RPMI7951 (cell line): ENCODE measurements around the gene BCAS2. TPM values are rescaled to one million over a fixed set of nuclear protein-coding genes. Genes with fewer than 3 reads are reported as not detected.

Experiments
- DNase-seq: peaks from one replicate; pipeline ENCODE4 v3.0.0-alpha.2; 2012; ENCODE audit warnings: low read depth
- total RNA-seq: library from RNA; depleted of rRNA; stranded (reverse); fragments of >200 nt; shearing (Covaris generic); gene quantifications from 2 replicates; pipeline ENCODE4 v1.2.3, GENCODE V29; 2014; rRNA removed

Gene BCAS2
- total RNA-seq, 1 experiment from 2014 or later, result 81.0 TPM

GRCh38 chr1:114559356-114559755, 22.1 kb downstream of the BCAS2 start:
- DNase-seq, result no peak

DNA sequence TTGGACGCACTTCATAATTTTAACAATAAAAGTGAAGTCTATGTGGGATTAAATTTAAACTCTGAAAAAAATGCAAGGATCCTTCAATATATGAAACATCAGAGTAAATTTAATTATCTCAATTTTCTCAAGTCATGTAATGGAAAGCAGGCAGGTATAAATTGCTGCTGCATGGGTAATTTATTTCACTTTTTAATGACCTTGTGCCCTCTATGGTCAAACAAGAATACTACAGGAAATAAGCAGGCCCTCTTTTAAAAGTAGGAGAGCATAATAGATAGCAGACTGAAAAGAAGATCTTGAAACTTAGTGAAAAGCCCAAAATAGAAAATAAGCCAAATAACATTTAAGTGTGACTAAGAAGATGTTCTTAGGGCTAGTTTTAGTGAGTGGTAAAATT, 22.9 kb downstream of the BCAS2 start:
- peak; percentile 18 for DNase-seq

DNA sequence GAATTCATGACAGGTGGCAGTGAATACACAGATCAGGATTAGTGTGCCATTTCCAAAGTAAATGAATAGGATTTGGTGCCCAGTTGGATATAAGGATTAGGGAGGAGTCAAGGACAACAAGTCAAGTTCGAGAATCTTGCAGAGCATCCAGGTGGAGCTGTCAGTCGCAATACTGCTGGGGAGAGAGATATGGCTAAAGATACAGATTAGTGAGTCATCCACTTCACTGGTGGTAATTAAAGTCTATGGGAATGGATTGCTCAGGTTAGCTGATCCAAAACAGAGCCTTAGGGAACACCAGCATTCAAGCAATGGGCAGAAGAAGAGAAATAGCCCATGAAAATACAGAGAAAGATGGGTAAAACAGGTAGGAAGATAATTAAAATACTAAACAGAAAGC, 26.8 kb downstream of the BCAS2 start:
- DNase-seq, result no peak

DNA sequence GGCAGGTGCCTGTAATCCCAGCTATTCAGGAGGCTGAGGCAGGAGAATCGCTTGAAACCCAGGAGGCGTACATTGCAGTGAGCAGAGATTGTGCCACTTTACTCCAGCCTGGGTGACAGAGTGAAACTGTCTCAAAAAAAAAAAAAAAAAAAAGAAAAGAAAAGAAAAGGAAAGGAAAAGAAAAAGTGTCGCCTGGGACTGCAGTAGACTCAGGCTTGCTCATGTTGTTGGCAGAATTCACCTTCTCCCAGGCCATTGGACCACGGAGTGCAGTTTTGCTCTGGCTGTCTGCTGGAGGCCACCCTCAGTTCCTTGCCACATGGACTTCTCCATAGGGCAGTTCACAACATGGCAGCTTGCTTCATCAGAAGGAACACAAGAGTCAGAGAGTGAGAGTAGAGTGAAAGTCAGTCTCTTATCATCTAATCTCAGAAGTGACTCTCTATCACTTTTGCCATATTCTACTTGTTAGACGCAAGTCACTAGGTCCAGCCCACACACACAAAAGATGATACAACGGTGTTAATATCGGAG, 29.2 kb downstream of the BCAS2 start:
- DNase-seq, result no peak

DNA sequence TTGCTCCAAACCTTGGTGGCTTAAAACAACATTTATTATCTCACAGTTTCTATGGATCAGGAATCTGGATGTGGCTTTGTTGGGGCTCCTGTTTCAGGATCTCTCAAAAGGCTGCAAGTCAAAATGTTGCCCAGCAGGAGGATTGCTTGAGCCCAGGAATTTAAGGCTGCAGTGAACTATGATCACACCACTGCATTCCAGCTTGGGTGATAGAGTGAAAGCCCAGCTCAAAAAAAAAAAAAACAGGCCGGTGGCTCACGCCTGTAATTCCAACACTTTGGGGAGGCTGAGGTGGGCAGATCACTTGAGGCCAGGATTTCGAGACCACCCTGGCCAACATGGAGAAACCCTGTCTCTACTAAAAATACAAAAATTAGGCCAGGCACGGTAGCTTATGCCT, 30.0 kb downstream of the BCAS2 start:
- DNase-seq, result no peak

DNA sequence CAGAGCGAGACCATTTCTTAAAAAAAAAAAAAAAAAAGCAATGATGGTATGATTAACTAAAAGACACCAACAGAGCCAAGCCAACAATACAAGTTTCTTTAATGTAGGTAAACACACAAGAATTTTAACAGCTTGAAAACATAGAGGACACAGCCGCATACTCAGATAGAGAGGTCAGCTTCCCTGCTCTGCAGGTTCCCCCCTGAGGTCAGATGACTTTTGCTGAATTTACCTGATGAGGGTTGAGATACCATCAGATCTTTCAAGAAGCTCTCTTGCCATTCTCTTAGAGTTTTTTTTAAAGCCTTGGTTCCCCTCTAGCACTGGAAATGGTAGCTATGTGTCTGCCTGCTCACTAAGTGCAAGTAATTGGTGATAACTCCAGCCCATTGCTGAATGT, 31.1 kb downstream of the BCAS2 start:
- no peak for DNase-seq

GRCh38 chr1:114549137-114549536, 32.3 kb downstream of the BCAS2 start:
- DNase-seq, result no peak

GRCh38 chr1:114547076-114547475, 34.3 kb downstream of the BCAS2 start:
- DNase-seq, result no peak

DNA sequence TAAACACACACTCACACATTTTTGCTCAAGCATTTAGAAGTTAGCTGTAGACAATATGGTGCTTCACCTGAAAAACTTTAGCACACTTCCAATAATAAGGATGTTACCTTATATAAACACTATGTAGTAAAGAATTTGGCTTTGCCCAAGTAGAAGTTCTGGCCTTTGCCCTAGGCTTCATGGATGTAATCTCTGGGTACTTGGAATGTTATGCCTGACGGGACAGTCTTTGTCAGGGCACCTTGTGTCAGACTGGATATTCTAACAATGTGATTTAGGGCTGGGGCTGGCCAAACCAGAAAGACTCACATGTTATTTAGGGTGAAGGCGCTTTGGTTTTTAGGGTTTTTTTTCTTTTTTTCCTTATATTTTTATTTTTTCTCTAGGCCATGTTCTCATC, 35.6 kb downstream of the BCAS2 start:
- no peak for DNase-seq

GRCh38 chr1:114545315-114545714, 36.1 kb downstream of the BCAS2 start:
- no peak for DNase-seq

GRCh38 chr1:114540821-114541220, 40.6 kb downstream of the BCAS2 start:
- no peak for DNase-seq

DNA sequence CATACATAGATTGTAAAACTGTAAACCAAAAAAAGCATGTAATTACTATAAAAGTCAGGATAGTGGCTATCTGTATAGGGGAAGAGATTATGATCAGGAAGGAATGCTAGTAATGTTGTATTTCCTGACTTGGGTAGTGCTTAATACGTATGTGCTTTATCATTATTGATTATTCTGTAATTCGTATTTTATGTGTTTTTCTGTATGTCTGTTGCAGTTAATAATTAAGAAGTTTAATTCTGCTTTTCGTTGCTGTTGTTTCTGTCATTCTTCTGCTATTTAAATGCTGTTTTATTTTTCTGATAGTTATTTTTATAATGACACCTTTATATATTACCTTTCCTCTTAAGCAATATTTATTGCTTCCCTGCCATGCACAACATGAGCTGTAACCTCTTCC, 41.1 kb downstream of the BCAS2 start:
- no peak for DNase-seq

DNA sequence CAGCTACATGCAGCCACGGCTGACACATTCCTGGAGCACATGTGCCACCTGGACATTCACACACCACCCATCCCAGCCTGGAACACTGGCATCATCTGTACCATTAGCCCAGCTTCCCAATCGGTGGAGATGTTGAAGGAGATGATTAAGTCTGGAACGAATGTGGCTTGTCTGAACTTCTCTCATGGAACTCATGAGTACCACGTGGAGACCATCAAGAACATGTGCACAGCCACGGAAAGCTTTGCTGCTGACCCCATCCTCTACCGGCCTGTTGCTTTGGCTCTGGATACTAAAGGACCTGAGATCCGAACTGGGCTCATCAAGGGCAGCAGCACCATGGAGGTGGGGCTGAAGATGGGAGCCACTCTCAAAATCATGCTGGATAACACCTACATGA, 45.4 kb downstream of the BCAS2 start:
- DNase-seq, result no peak

- DNase-seq, result no peak
These were observed 46.0 kb downstream of the BCAS2 start for GRCh38 chr1:114535401-114535800.

DNA sequence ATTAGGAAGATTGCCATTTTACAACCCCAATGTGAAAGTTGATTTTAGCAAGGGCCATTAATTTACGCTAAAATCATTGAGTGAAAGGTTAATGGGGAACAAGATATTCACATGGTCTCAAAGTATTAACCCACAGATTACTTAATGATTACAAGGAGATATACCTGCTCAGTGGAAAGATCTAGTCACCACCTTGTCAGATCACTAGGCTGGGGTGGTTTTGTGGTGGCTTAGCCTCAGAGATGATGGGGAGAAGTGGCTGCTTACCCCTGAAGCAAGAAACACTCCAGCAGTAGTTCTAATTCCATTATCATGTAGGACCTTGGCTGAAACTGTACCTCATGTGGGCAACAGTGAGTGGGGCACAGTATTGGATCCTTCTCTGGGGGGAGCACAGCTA, 50.3 kb downstream of the BCAS2 start:
- DNase-seq, result no peak

GRCh38 chr1:114530224-114530623, 51.2 kb downstream of the BCAS2 start:
- DNase-seq, result no peak

DNA sequence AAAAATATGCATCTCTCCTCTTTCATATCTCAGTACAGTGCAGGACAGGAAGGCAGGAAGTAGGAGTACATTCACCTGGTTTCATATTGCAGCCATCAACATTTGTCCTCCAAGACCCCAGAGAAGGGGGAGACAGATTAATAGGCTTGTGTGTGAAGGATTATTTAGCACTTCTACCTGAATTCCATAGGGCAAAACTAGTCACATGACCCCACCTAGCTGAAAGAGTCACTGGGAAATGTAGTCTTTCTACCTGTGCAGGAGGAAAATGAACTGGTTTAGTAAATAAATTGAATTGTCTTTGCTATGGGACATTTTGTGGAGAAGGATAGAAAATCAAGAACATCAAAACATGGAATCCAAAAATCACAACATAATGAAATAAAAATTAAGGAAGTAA, 56.5 kb downstream of the BCAS2 start:
- DNase-seq, result no peak

DNA sequence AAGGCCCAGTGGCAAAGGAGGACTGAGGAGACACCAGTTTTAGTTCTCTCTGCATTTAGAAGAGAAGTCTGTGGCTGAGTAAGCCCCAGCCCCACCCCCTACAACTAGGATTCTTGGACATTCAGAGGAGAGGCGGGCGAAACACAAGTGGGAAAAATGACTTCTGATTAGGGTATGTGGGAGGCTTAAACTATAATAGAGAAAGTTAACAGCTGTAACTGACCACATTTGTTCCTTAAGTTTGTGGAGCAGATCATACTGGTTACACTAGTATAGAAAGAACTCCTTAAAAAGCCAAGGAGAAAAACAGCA, 59.2 kb downstream of the BCAS2 start:
- no peak for DNase-seq

GRCh38 chr1:114521396-114522263, 59.8 kb downstream of the BCAS2 start:
- no peak for DNase-seq

Other genes starting within 250 kb of the BCAS2 start
- gene TRIM33, start 70.4 kb downstream of the BCAS2 start, total RNA-seq, result 16.1 and 22.3 TPM in 2 replicates
- gene DENND2C, start 88.4 kb upstream of the BCAS2 start, total RNA-seq, result 0.29 and 0.36 TPM in 2 replicates
- gene AMPD1, start 113.9 kb upstream of the BCAS2 start, total RNA-seq, result not detected in 2 replicates
- gene NRAS, start 135.2 kb upstream of the BCAS2 start, total RNA-seq, result 123 and 140 TPM in 2 replicates
- gene CSDE1, start 176.4 kb upstream of the BCAS2 start, total RNA-seq, result 339 and 465 TPM in 2 replicates
- 61.9 and 80.6 TPM in 2 replicates for gene SIKE1, start 199.1 kb upstream of the BCAS2 start, total RNA-seq